Measurements from ENCODE around the gene TMTC1.

TMTC1 gene

DNA sequence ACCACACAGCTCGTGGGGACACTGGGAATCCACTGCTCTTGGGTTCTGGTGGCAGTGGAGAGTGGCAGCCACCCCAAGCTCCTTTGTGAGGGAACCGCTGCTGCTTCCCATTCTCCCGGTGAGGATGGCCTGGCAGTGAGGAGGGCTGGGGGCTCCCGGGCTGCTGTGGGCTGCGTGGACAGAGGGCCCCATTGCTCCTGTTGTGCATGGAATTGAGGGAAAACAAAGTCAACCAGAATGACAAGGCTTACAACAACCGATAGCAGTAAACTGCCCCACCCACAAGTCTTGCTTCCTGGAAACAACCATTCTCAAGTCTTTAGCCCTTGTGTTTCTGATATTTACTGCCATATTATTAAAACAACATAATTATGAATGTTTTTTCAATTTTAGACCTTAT lies 32.1 kb downstream of the TMTC1 start:
- TF ChIP-seq, protein P1, sequence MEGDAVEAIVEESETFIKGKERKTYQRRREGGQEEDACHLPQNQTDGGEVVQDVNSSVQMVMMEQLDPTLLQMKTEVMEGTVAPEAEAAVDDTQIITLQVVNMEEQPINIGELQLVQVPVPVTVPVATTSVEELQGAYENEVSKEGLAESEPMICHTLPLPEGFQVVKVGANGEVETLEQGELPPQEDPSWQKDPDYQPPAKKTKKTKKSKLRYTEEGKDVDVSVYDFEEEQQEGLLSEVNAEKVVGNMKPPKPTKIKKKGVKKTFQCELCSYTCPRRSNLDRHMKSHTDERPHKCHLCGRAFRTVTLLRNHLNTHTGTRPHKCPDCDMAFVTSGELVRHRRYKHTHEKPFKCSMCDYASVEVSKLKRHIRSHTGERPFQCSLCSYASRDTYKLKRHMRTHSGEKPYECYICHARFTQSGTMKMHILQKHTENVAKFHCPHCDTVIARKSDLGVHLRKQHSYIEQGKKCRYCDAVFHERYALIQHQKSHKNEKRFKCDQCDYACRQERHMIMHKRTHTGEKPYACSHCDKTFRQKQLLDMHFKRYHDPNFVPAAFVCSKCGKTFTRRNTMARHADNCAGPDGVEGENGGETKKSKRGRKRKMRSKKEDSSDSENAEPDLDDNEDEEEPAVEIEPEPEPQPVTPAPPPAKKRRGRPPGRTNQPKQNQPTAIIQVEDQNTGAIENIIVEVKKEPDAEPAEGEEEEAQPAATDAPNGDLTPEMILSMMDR (conservative IDR thresholded peaks at IDR 0.05; ENCODE audit: low read length): no peak
- no peak overlapping the region for H3K4me3 ChIP-seq (ENCODE audit: low read length)
- DNase-seq (ENCODE audit: low read depth): no peak

DNA sequence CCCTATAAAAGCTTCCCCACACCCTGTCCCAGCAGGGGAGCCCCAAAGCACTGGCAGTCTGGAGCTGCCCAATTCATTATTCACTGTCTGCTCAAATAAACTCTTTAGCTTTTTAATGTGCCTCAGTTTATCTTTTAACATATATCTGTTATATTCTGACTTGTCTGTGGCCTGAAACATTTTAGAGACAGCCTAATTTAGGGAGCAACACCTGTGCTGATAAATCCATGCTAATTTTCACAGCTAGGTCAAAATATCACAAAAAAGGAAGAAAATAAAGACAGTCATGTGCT lies 32.9 kb downstream of the TMTC1 start:
- TF ChIP-seq, protein P1 (conservative IDR thresholded peaks at IDR 0.05; ENCODE audit: low read length): no peak

DNA sequence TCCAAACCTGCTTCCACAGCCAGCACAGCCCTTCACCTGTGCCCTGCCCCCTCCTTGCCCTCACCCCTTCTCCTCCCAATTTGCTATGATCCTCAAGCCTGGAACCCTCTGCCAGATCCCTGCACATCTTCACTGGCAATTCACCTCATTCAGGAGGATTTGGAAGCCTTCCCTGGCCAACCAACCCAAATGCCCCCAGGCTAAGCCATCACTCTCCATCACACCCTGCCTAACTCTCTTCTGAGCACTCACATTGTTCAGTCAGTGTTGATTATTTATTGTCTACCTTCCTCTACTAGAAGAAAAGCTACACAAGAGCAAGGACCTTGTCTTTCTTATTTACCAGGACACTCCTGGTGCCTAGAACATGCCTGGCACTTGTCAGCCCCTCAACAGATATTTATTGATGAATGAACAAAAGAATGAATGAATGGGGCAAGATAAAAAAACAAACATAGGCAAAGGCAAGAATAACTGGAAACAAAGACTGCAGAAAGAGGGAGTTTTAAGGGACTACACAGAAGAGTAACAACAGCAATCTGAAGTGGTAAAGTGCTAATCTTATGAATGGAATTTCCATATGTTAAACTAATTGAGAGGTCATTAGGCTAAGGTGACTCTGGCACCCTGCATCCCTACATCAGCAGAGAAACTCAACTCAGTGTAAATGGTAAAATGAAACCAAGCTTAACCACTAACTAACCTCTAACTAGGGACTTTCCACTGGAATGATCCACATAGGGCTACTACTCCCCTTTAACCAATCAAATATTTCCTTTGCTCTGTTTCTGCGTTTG lies 33.4 kb downstream of the TMTC1 start:
- no peak for DNase-seq (ENCODE audit: low read depth)
- no peak overlapping the region for H3K4me3 ChIP-seq (ENCODE audit: low read length)
- TF ChIP-seq, protein P1 (conservative IDR thresholded peaks at IDR 0.05; ENCODE audit: low read length): no peak

More for the DNA sequence above, 32.9 kb downstream of the TMTC1 start:
- no peak for DNase-seq (ENCODE audit: low read depth)
- no peak overlapping the region for H3K4me3 ChIP-seq (ENCODE audit: low read length)

DNA sequence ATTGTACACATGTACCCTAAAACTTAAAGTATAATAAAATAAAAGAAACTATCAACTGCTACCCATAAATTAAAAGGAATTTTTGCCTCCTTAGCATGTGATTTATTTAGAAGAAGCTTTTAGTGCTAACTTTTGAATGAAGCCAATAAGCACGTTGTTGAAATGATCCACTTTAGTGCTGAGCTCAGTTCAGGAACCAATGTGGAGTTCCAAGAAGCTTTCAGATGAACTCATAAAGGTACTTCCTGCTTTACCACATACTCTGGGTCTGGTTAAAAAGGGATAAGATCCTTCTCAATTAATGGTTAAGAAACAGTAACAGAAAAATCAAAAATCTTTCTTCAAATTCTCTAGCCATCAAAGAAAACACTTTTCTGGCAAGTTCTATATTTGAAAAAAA lies 39.4 kb downstream of the TMTC1 start:
- DNase-seq (ENCODE audit: low read depth): no peak
- no peak overlapping the region for H3K4me3 ChIP-seq (ENCODE audit: low read length)
- TF ChIP-seq, protein P1 (conservative IDR thresholded peaks at IDR 0.05; ENCODE audit: low read length): no peak

DNA sequence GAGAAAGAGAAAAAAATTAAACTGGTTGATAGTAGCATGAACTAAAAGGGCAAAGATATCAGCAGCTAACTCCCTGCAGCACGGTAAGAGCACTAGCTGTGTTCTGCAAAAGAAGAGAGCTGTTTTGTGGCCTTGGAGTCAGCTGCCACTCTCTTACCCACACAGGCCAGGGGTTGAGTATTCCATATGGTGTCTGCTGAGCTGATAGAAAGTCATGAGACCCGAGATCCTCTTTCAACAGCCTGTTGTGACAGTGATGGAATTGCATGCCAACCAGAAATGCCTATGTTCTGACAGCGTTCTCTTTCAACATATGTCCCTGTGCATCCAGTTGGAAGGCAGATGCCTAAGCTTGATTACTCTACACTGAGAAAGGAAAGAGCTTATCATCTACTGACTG lies 39.9 kb downstream of the TMTC1 start:
- H3K4me3 ChIP-seq (ENCODE audit: low read length): no peak overlapping the region
- TF ChIP-seq, protein P1 (conservative IDR thresholded peaks at IDR 0.05; ENCODE audit: low read length): no peak
- DNase-seq (ENCODE audit: low read depth): peak; percentile 6

DNA sequence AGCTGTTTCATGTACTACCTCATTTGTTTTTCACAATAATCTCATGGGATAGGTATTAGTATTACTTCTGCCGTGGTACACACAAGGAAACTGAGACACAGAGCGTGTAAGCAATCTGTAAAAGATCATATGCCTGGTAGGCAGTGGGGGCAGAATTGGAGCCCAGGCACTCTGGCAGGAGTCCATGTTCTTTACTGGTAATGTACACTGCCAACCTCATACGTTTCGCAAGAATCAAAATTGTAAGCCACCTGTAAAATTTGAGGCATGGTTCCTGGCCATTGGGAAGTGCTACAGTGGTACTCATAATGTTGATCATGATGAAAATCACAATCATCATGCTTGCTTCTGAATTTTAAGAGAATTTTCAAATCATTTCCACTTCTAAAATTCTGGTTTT lies 40.7 kb downstream of the TMTC1 start:
- no peak for DNase-seq (ENCODE audit: low read depth)
- TF ChIP-seq, protein P1 (conservative IDR thresholded peaks at IDR 0.05; ENCODE audit: low read length): no peak

DNA sequence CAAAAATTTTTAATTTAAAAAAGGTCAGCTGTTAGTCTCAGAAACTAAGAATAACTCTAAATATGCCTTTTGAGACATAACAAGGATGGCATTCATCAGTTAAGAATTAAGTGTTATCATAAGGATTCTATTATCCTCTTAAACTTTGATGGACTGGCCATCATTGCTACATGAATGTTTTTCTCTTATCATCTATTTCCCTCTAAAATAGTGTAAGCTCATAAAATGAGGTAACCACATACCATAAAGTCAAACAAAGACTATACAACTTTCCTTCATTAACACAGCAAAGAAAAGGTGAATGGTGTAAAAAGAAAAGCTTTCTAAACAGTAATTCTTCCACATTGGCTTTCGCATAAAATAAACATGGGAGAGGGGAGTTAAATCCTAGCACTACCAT lies 41.1 kb downstream of the TMTC1 start:
- no peak overlapping the region for H3K4me3 ChIP-seq (ENCODE audit: low read length)
- TF ChIP-seq, protein P1 (conservative IDR thresholded peaks at IDR 0.05; ENCODE audit: low read length): no peak
- no peak for DNase-seq (ENCODE audit: low read depth)

More for the DNA sequence above, 40.7 kb downstream of the TMTC1 start:
- no peak overlapping the region for H3K4me3 ChIP-seq (ENCODE audit: low read length)

Measured in AG10803 (cell line).